Endothelial cell of umbilical vein (primary cell): Measurements from ENCODE around the gene UVRAG.

Experiments used
- CTCF ChIP-seq, 2 donors: IDR thresholded peaks; 1 replicate in 1 of 2; 2 replicates in 1 of 2; pipeline ENCODE4 v1.5.1; 2011; ENCODE audit warnings: low read length in 2 of 2, mild to moderate bottlenecking in 2 of 2, moderate library complexity in 2 of 2, control low read depth in 1 of 2, inconsistent platforms in 1 of 2, low read depth in 1 of 2; ENCODE audit not compliant: insufficient read depth in 1 of 2; ENCODE audit errors: extremely low read depth in 1 of 2
- EZH2 ChIP-seq: IDR thresholded peaks from 2 replicates; pipeline ENCODE4 v1.6.1; 2012; ENCODE audit warnings: borderline replicate concordance, low read depth, mild to moderate bottlenecking, moderate library complexity, low read length, inconsistent platforms; ENCODE audit not compliant: severe bottlenecking
- FOS ChIP-seq: IDR thresholded peaks from 2 replicates; pipeline ENCODE4 v1.6.1; 2011; ENCODE audit warnings: mild to moderate bottlenecking, low read length, moderate library complexity, borderline replicate concordance; ENCODE audit not compliant: insufficient read depth
- GATA2 ChIP-seq: IDR thresholded peaks from 2 replicates; pipeline ENCODE4 v1.7.0; 2011; ENCODE audit warnings: low read depth, mild to moderate bottlenecking, moderate library complexity, mixed read lengths, low read length; ENCODE audit not compliant: insufficient read length, insufficient read depth
- JUN ChIP-seq: IDR thresholded peaks from 2 replicates; pipeline ENCODE4 v1.6.1; 2011; ENCODE audit warnings: borderline replicate concordance, low read depth; ENCODE audit not compliant: insufficient read length, insufficient read depth
- MAX ChIP-seq: IDR thresholded peaks from 2 replicates; pipeline ENCODE4 v1.6.1; 2011; ENCODE audit not compliant: insufficient read depth, insufficient read length
- MYC ChIP-seq: IDR thresholded peaks from one replicate; pipeline ENCODE4 v1.6.1; 2011; ENCODE audit warnings: mild to moderate bottlenecking, low read depth, low read length
- POLR2A ChIP-seq: IDR thresholded peaks from 2 replicates; pipeline ENCODE4 v1.6.1; 2012; ENCODE audit warnings: low read depth, mild to moderate bottlenecking, control low read depth, low read length
- POLR2AphosphoS5 ChIP-seq: IDR thresholded peaks from 2 replicates; pipeline ENCODE4 v1.6.1; 2012; ENCODE audit warnings: low read depth, mild to moderate bottlenecking, control low read depth, low read length, moderate library complexity; ENCODE audit not compliant: insufficient read depth

GRCh38 chr11:75950141-75950540 is 135.1 kb downstream of the UVRAG start:
- TF ChIP-seq CTCF (IDR thresholded peaks at IDR 0.05; ENCODE audit: extremely low read depth in 1 of 2, insufficient read depth in 1 of 2, low read depth in 1 of 2, low read length in 2 of 2) (no peak), JUN (no peak), MAX (no peak), POLR2AphosphoS5 (no peak), FOS (no peak), POLR2A (no peak), GATA2 (no peak), EZH2 (no peak), MYC (no peak)
